HG02642 (cell line): ENCODE data around the gene BUD23.
"Not testable (repeated sequence)": the region's sequence is repeated elsewhere in the genome, so short reads cannot be mapped to it uniquely, and the experiment has no call there.

Experiments used
- ATAC-seq: cut with Tn5 transposase; IDR thresholded peaks from one replicate; pipeline ENCODE4 v1.9.1; 2021; ENCODE audit warnings: mild to moderate bottlenecking; ENCODE audit not compliant: unreplicated experiment, poor library complexity

The BUD23 gene, protein sequence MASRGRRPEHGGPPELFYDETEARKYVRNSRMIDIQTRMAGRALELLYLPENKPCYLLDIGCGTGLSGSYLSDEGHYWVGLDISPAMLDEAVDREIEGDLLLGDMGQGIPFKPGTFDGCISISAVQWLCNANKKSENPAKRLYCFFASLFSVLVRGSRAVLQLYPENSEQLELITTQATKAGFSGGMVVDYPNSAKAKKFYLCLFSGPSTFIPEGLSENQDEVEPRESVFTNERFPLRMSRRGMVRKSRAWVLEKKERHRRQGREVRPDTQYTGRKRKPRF

DNA sequence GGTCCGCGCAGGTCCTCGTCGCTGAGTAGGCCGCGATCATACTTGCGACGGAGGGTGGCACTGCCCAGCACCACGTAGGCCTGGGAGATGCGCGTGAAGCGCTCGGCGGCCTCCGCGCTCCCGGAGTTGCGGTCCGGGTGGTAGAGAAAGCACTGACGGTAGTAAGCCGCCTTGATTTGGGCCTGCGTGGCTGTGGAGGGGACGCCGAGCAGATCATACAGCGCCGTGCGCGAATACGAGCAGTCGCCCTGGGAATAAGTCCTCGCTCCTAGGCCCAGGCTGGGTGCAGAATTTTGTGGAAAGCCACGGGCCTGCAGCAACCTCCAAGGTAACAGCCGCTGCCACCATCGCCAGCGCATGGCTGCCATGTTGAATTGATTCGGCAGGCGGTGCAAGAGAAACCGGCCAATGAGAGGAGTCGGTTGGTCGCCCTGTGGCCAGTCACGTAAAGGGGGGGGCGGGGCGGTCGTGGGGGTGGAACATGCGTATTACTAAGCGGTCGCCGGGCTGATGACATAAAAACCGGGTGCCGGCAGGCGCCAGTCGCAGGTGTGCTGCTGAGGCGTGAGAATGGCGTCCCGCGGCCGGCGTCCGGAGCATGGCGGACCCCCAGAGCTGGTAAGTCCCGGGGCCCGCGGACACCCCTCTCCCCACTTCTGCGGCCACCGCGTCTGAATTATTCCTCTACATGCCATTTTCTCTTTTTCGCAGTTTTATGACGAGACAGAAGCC lies at the start of gene BUD23, which contains the start of gene DNAJC30:
BUD23 (plus strand) TSS at position 542 of the 732 bp plus-strand sequence; CDS start at position 571, 29 bp downstream.
DNAJC30 (minus strand) TSS at position 398 of the 732 bp plus-strand sequence; CDS start at position 368, 30 bp downstream.
- peak; percentile 91 for ATAC-seq

DNA sequence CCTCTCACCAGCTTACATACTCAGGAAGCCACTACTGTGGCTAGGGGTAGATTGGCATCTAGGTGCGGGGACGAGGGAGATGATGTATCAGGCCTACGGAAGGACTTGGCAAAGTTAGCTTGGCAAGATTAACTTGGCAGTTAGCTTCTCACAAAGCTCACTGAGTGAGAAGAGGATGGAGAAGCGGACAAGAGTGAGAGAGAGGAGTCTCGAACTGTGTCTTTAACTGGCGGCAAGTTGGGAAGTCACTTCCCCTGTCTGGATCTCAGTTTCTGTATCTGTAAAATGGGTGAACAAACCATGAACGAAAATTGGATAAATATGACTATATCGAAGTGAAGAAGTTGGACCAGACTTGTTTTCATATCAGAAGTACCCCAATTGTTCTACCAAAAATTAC lies 49.6 kb upstream of the BUD23 start:
- no peak for ATAC-seq

DNA sequence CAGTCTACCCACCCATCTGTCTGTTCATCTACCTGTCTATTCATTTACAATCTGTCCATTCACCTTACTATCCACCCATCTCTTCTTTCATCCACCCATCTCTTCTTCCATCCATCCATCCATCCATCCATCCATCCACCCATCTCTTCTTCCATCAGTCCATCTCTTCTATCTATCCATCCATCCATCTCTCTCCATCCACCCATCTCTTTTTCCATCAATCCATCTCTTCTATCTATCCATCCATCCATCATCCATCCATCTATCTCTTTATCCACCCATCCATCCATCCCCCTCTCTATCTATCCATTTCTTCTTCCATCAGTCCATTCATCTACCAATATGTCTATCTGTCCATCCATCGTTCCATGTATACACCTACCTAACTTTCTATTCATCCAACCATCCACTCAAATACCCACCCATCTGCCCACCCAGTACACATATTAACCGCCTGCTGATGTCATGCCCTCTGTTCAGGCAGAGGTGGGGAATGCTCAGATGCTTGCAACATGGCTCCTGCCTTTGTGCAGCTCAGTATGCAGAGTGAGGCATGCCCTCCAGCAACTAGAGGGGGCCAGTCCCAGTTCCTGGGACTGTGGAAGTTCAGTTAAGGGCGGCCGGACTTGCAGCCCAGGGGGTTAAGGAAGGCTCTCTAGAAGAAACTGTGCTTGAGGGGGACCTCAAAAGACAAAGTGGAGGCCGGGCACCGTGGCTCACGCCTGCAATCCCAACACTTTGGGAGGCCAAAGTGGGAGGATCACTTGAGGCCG lies 47.8 kb upstream of the BUD23 start:
- ATAC-seq = no peak

DNA sequence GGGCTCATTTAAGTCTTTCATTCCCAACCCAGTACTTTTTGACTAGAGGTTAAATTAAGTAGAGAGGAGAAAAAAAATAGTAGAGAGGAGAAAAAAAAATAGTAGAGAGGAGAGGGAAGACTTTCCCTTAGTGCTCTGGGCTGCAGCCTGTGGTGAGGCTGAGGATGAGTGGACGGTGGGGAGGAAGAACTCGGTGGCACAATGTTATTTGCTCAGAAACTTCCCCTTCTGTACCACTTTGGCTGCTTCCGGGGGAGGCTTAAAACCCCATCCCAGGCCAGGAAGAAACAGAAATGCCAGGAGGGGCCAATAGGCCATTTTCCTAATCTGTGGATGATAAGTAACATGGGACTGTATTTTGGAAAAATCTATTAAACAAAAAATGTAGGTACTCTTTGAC lies 44.5 kb upstream of the BUD23 start:
- ATAC-seq = no peak

DNA sequence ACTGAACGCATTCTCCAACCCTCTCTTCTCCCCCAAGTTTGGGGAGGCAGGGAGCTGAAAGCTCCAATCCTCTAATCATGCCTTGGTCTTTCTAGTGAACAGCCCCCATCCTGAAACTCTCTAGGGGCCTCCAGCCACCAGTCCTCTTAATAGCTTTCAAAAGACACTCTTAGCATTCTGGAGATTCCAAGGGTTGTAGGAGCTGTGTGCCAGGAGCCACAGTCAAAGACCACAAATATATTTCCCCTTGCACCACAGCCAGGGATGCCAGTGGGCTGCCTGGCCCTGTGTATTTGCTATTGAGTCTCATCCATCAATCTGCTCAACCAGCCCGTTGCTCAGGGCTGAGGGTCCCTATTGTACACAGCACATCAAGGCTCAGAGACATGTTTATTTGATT lies 40.6 kb upstream of the BUD23 start:
- ATAC-seq = no peak

DNA sequence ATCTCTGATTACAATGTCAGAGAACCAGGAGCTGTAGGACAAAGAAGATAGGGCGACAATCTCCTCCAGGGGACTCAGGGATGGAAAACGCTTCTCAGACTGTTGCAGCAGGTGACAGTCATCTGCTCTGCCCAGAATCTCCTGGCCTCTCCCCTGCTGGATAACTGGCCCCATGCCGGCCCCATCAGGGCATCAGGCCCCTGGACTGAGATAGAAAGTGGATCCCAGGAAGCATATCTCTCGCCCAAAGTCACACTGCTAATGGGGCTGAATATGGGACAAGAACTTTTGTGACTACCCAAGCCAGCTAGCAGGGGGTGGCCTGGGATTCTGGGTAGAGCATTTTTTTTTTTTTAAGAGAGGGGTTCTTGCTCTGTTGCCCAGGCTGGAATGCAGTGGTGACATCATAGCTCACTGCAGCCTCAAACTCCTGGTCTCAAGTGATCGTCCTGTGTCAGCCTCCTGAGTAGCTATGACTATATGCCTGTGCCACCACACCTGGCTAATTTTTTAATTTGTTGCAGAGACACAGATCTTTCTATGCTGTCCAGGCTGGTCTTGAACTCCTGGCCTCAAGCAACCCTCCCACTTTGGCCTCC lies 38.6 kb upstream of the BUD23 start:
- ATAC-seq = no peak

DNA sequence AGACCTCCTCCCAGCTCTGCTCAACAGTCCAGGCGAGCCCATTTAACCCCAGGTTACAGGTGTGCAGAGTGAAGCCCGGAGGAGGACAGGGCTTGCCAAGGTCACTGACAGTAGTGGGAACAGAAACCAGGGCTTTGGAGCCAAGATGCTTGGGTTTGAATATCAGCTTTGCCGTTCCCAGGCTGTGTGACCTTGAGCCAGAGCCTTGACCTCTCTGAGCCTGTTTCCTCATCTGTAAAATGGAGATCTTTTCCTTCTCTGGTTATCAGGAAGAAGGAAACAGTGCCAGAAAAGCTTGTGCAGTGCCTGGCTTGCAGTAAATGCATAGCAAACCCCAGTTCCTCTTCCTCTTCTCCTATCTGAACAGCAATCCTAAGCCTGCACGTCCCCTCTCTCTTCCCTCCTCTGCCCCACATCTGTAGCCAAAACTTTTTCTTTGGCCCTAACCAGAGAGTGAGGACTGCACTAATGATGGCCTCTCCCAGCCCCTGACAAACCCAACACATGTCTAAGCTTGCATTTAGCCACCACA lies 37.7 kb upstream of the BUD23 start:
- ATAC-seq = no peak

DNA sequence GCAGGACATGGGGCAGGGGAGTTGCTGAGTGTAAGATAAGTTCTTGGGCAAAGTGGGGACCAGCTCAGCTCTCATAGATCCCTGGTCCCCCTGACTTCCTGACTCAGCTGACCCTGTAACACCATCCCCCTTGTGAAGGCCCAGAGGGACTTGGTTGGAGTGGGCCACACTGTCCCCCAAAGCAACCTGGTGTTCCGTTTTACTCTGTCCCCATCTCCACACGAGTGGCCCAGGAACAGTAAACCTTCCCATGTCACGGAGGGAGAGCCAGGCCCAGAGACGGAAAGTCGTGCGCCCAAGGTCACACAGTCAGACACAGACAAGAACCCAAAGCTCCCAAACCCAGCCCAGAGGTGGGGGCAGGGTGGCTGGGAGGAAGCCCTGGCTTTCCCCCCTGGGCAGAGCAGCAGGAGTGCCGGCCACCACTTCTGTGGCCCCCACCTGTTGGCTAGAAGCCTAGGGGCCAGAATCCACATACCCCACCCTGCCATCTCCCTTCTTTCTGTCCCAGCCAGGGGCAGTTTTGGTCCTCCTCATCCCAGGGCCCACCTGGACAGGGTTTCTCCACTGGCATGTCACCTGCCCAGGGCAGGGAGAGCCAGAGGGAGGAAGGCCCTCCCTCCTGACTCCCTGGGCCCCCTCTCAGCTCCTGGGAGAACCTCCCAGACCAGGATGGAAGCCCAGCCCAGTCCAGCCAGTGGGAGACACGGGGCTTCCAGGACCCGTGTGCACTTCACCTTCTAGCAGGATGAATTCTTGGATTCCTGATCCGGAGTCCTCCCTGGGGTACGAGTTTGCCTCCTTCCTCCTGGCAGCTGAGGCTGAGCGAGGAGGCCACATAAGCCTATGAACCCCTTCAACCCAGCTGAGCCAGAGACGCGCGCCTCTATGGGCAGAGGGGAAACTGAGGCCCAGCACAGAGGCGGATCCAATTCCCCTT lies 36.3 kb upstream of the BUD23 start:
- ATAC-seq = no peak

DNA sequence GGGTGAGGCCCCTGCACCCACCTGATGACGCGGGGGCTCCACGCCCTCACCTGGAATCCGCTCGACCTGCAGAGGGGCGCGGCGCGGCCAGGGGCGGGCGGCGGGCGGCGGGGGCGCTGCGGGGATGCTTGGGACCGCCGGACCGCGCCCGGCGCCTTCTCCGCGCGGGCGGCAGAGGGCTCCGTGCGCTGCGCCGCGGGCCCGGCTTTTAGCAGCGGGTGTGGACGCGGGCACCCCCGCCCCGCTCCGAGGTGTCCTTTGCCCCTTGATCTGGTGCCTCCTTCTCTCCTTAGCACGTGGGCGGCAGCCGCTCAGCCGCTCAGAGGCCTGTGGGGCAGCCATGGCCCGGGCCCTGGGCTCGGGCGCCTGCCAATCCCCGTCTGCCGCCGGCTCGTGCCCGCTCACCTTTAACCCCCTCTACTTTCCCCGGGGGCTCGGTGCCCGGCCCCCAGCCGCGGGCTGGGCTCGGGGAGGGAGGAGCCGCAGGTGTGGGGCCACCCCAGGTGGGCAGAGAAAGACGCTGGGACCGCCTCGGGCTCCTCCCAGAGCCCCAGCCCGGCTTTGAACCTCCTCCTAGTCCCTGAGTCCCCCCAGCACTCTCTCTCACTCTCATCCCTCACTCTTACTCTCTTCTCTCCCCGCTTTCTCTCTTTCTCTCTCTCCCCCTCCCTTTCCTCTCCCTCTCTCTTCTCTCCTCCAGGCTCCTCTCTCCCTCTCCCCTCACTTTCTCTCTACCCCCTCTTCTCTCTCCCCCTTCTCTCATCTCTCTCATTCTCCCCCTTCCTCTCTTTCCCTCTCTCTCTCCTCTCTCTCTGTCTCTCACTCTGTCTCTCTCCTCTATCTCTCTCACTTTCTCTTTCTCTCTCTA lies 35.4 kb upstream of the BUD23 start:
- no peak for ATAC-seq

DNA sequence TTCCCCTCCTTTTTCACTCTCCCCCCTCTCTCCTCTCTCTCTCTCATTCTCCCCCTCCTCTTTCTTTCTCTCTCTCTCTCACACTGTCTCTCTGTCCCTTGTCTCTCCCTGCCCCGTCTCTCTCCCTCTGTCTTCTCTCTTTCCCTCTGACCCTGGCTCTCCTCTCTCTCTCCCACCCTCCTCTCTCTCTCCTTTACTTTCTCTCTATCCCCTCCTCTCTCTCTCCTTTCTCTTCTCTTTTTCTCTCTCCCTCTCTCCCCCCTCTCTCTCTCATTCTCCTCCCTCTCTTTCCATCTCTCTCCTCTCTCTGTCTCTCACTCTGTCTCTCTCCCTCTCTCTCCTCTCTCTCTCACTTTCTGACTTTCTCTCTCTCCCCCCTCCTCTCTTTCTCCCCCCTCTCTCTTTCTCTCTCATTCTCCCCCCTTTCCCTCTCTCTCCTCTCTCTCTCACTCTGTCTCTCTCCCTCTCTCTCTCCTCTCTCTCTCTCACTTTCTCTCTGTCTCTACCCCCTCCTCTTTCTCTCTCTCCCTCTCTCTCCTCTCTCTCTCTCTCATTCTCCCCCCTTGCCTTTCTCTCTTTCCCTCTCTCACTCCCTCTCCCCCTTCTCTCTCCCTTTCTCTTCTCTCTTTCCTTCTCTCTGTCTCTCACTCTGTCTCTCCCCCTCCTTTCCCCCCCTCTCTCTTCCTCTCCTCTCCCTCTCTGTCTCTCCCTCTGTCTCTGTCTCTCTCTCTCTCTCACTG lies 34.6 kb upstream of the BUD23 start:
- ATAC-seq = no peak

DNA sequence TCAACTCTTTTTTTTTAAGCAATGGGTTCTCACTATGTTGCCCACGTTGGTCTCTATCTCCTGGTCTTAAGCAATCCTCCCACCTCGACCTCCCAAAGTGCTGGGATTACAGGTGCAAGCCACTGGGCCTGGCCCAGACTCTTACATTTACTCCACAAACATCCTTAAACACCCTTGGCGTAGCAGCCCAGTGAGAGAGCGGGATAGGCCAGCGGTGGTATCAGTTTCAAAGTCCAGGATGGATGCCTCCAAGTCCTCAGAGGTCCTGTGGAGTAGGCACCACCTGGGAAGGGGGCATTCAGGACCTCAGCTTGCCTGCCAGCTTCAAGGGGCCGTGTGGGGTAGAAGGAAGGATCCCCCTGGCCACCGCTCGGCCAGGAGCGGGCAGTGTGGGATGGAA lies 33.8 kb upstream of the BUD23 start:
- ATAC-seq = no peak

DNA sequence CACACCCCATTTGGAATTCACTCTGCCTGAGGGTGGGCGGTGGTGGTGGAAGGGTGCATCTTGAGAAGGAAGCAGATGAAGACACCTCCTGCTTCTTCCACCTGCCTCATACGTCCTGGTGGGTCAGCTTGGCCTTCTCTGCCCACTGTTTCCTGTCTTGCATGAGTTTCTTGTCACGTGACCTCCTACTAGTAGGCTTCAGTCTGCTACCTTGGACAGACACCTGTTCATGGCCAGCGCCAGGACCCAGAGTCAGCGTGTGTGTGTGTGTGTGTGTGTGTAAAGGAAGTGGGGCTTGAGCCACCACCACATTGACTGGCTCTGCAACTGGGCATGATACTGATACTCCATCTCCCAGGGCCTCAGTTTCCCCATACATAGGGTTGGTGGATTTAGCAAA lies 32.9 kb upstream of the BUD23 start:
- ATAC-seq = no peak

DNA sequence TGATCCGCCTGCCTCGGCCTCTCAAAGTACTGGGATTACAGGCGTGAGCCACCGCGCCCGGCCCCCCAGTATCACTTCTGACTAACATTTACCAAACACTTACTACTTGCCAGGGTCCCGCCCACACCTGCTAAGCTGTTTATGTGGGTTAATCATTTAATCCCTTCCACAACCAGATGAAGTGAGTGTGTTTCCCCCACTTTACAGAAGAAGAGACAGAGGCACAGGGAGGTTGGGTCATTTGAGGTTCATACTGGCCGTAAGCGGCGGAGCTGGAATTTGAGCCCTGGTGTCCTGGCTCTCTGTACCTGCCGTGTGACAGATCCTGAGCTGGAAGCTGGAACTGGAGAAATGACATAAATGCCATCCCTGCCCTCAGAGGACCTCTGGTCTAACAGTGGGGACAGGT lies 30.9 kb upstream of the BUD23 start:
- no peak for ATAC-seq

DNA sequence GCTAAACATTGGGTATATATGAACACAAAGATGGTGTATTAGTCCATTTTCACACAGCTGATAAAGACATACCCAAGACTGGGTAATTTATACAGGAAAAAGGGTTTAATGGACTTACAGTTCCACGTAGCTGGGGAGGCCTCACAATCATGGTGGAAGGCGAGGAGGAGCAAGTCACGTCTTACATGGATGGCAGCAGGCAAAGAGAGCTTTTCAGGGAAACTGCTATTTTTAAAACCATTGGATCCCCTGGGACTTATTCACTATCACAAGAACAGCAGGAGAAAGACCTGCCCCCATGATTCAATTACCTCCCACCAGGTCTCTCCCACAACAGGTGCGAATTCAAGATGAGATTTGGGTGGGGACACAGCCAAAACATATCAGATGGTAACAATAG lies 28.1 kb upstream of the BUD23 start:
- not testable (repeated sequence) for ATAC-seq

DNA sequence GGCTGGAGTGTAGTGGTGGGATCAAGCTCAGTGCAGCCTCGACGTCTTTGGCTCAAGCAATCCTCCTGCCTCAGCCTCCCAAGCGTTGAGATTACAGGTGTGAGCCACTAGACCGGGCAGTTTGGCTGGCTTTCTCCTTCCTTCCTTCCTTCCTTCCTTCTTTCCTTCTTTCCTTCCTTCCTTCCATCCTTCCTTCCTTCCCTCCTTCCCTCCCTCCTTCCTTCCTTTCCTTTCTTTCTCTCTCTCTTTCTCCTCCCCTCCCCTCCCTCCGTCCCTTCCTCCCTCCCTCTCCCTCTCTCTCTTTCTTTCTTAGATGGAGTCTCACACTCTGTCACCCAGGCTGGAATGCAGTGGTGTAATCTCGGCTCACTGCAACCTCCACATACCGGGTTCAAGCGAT lies 23.4 kb upstream of the BUD23 start:
- no peak for ATAC-seq

DNA sequence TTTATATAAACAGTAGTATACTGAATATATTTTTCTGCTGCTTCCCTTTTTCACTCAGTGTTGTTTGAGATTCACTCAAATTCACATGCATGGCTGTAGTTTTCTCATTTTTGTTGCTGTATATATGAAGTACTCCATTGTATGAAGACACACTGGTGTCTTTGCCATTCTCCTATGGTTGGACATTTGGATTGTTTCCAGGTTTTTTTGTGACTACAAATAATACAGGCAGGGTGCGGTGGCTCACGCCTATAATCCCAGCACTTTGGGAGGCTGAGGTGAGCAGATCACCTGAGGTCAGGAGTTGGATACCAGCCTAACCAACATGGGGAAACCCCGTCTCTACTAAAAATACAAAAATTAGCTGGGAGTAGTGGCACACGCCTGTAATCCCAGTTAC lies 22.8 kb upstream of the BUD23 start:
- not testable (repeated sequence) for ATAC-seq

DNA sequence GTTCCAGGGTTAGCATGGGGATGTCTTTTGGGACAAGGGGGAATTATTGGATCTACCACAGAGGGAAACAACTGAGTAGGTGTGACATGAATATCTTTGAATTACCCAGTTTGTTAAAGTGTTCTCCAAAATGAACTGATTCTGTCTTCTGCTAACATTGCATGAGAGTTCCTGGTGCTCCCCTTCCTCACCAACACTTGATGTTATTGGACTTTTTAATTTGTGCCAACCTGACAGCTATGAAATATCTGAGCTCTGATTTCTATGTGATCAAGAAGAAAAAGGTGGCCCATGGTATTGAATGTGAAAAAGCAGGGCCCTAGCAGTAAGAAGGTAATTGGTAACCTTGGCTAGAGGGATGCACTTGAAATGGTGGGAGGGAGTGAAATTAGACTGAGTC lies 20.4 kb upstream of the BUD23 start:
- no peak for ATAC-seq
